IMR-90 (cell line): ENCODE data around the gene STAB1. TPM values are rescaled to one million over a fixed set of nuclear protein-coding genes. Genes with fewer than 3 reads are reported as not detected.

Source experiments
- ATAC-seq: fragments of 200-7000 bp; cut with Tn5 transposase; 2 replicates; pipeline ENCODE4 v1.9.1; 2020; ENCODE audit warnings: low read depth, mild to moderate bottlenecking, moderate library complexity
- BruUV-seq: library from RNA; stranded (reverse); fragments of 400-500 nt; replicated peaks from 2 replicates; lab custom pipeline; 2021; lab: Mats Ljungman, UMichigan
- CTCF ChIA-PET: fragments of 300-600 bp; formaldehyde crosslinking; extraction: SDS; loops from one replicate; lab custom pipeline; 2021; ENCODE audit warnings: antibody characterized with exemption; lab: Yijun Ruan, JAX
- POLR2A ChIA-PET: fragments of 300-600 bp; sonication (Branson Sonifier 250); formaldehyde crosslinking; loops from one replicate; lab custom pipeline; 2022; ENCODE audit warnings: antibody characterized with exemption; ENCODE audit not compliant: unreplicated experiment; lab: Charles Lee
- DNase-seq: peaks from one replicate; pipeline ENCODE4 v3.0.0; 2013
- H2AFZ ChIP-seq: replicated peaks from 2 replicates; pipeline ENCODE3; 2013; ENCODE audit warnings: low read length, mild to moderate bottlenecking; ENCODE audit not compliant: poor library complexity
- H2AK5ac ChIP-seq: 2 replicates; pipeline ENCODE4 v1.6.1; 2013; ENCODE audit warnings: low read depth, low read length, inconsistent platforms
- H2AK9ac ChIP-seq: replicated peaks from 2 replicates; pipeline ENCODE3; 2013; ENCODE audit warnings: mild to moderate bottlenecking, low read depth, low read length, moderate library complexity; ENCODE audit not compliant: poor library complexity
- H2BK120ac ChIP-seq: 2 replicates; pipeline ENCODE4 v1.6.1; 2013; ENCODE audit warnings: low read depth, low read length, inconsistent platforms
- H2BK15ac ChIP-seq: 3 replicates; pipeline ENCODE4 v1.6.1; 2013; ENCODE audit warnings: low read depth, low read length, inconsistent platforms
- H2BK20ac ChIP-seq: 2 replicates; pipeline ENCODE4 v1.6.1; 2013; ENCODE audit warnings: low read depth, mild to moderate bottlenecking, inconsistent platforms, low read length, moderate library complexity
- H2BK5ac ChIP-seq: 2 replicates; pipeline ENCODE4 v1.6.1; 2013; ENCODE audit warnings: mild to moderate bottlenecking, low read depth, low read length, inconsistent platforms; ENCODE audit not compliant: poor library complexity, severe bottlenecking
- H3K14ac ChIP-seq: replicated peaks from 2 replicates; pipeline ENCODE4 v1.6.1; 2013; ENCODE audit warnings: low read depth, low read length, inconsistent platforms
- H3K18ac ChIP-seq: 2 replicates; pipeline ENCODE4 v1.6.1; 2013; ENCODE audit warnings: low read depth, low read length, control low read depth
- H3K23ac ChIP-seq: 2 replicates; pipeline ENCODE4 v1.6.1; 2013; ENCODE audit warnings: low read depth, low read length, inconsistent platforms
- H3K27ac ChIP-seq: 2 replicates; pipeline ENCODE4 v1.5.1; 2013; ENCODE audit warnings: mild to moderate bottlenecking, control low read depth, low read length; ENCODE audit not compliant: insufficient read depth
- H3K27me3 ChIP-seq: 2 replicates; pipeline ENCODE4 v1.6.1; 2013; ENCODE audit warnings: low read length; ENCODE audit not compliant: control insufficient read depth, insufficient read depth
- H3K36me3 ChIP-seq: 2 replicates; pipeline ENCODE4 v1.6.1; 2013; ENCODE audit warnings: low read length, mixed read lengths; ENCODE audit not compliant: control insufficient read depth, insufficient read depth
- H3K4ac ChIP-seq: 2 replicates; pipeline ENCODE4 v1.6.1; 2013; ENCODE audit warnings: low read depth, low read length, inconsistent platforms
- H3K4me1 ChIP-seq: 2 replicates; pipeline ENCODE4 v1.6.1; 2013; ENCODE audit warnings: low read length, mixed read lengths; ENCODE audit not compliant: control insufficient read depth, insufficient read depth
- H3K4me2 ChIP-seq: 2 replicates; pipeline ENCODE4 v1.6.1; 2013; ENCODE audit warnings: low read depth, mild to moderate bottlenecking, control low read depth, low read length, moderate library complexity
- H3K4me3 ChIP-seq: 2 replicates; pipeline ENCODE4 v1.5.1; 2013; ENCODE audit warnings: low read depth, mild to moderate bottlenecking, control low read depth, low read length, moderate library complexity; ENCODE audit not compliant: insufficient read depth
- H3K56ac ChIP-seq: 2 replicates; pipeline ENCODE4 v1.6.1; 2013; ENCODE audit warnings: low read length, inconsistent platforms; ENCODE audit not compliant: insufficient read depth; ENCODE audit errors: extremely low read depth
- H3K79me1 ChIP-seq, 2 experiments: 2 replicates each; pipeline ENCODE4 v1.6.1; 2013; ENCODE audit warnings: low read length in 2 of 2, inconsistent platforms in 1 of 2, low read depth in 1 of 2
- H3K9ac ChIP-seq: 2 replicates; pipeline ENCODE4 v1.6.1; 2013; ENCODE audit warnings: low read depth, low read length, control low read depth
- H3K9me1 ChIP-seq: 2 replicates; pipeline ENCODE4 v1.6.1; 2013; ENCODE audit warnings: low read length, inconsistent platforms; ENCODE audit not compliant: insufficient read depth
- H3K9me3 ChIP-seq: 2 replicates; pipeline ENCODE4 v1.6.1; 2013; ENCODE audit warnings: low read length; ENCODE audit not compliant: control insufficient read depth, insufficient read depth
- H4K20me1 ChIP-seq: 2 replicates; pipeline ENCODE4 v1.6.1; 2013; ENCODE audit warnings: low read length, inconsistent platforms; ENCODE audit not compliant: insufficient read depth
- H4K5ac ChIP-seq: 2 replicates; pipeline ENCODE4 v1.6.1; 2013; ENCODE audit warnings: mild to moderate bottlenecking, low read depth, low read length, control low read depth
- H4K8ac ChIP-seq, 2 experiments: 2 replicates each; pipeline ENCODE4 v1.6.1; 2013; ENCODE audit warnings: low read depth in 2 of 2, low read length in 2 of 2, control low read depth in 1 of 2, inconsistent platforms in 1 of 2
- H4K91ac ChIP-seq: 2 replicates; pipeline ENCODE4 v1.6.1; 2013; ENCODE audit warnings: low read depth, low read length, inconsistent platforms; ENCODE audit not compliant: insufficient read depth
- CEBPB ChIP-seq: IDR thresholded peaks from 2 replicates; pipeline ENCODE4 v1.6.1; 2012; ENCODE audit warnings: low read depth, low read length, improper control_type of control experiment
- CHD1 ChIP-seq: IDR thresholded peaks from 2 replicates; pipeline ENCODE4 v1.6.1; 2012; ENCODE audit warnings: low read depth, low read length, improper control_type of control experiment
- FOS ChIP-seq: fragments of 150-350 bp; IDR thresholded peaks from 2 replicates; pipeline ENCODE4 v1.6.1; 2016; ENCODE audit warnings: low read depth, low read length
- NFE2L2 ChIP-seq: fragments of 150-350 bp; IDR thresholded peaks from 2 replicates; pipeline ENCODE4 v1.6.1; 2016; ENCODE audit warnings: low read depth, mild to moderate bottlenecking, low read length
- RAD21 ChIP-seq: IDR thresholded peaks from 2 replicates; pipeline ENCODE4 v1.6.1; 2012; ENCODE audit warnings: low read length, improper control_type of control experiment
- RCOR1 ChIP-seq: IDR thresholded peaks from 2 replicates; pipeline ENCODE4 v1.6.1; 2012; ENCODE audit warnings: mild to moderate bottlenecking, low read length, improper control_type of control experiment; ENCODE audit not compliant: insufficient replicate concordance
- RFX5 ChIP-seq: IDR thresholded peaks from 2 replicates; pipeline ENCODE4 v1.8.0; 2012; ENCODE audit warnings: low read depth, mild to moderate bottlenecking, low read length, moderate library complexity
- WGBS, 2 experiments: methylation state at CpG; one replicate each; pipeline versions ENCODE4 v1.1.5 to v1.1.7; 2013; ENCODE audit warnings: missing lambda C conversion rate in 2 of 2; ENCODE audit not compliant: insufficient read length in 1 of 2; ENCODE audit errors: extremely low coverage in 2 of 2; 5-methylcytosine and 5-hydroxymethylcytosine counted together
- dilution Hi-C: fragments of 300-500 bp; cut with HindIII; formaldehyde crosslinking; loops from one replicate; pipeline ENCODE4 v1.14.3; 2018; ENCODE audit warnings: low sequenced_read_pairs; ENCODE audit not compliant: unreplicated experiment
- in situ Hi-C: fragments of 300-500 bp; cut with MboI; formaldehyde crosslinking; loops from 3 replicates; pipeline ENCODE4 v1.14.3; 2019; ENCODE audit warnings: low sequenced_read_pairs, inconsistent platforms, mixed read lengths
- intact Hi-C: fragments of 100-400 bp; cut with micrococcal nuclease; formaldehyde crosslinking; loops from 2 replicates; pipeline ENCODE4 v1.10.0; 2022
- polyA plus RNA-seq, 3 experiments: library from polyadenylated mRNA; depleted of rRNA; stranded (reverse); fragments of >200 nt; gene quantifications; 2 replicates each; pipeline ENCODE4 v1.2.3, GENCODE V29; 2012; ENCODE audit warnings: low replicate concordance in 1 of 3
- total RNA-seq: library from RNA; depleted of rRNA; stranded (reverse); fragments of >200 nt; gene quantifications from 2 replicates; pipeline ENCODE4 v1.2.3, GENCODE V29; 2012
- TF ChIP-seq, protein P1 (sequence below): fragments of 150-350 bp; IDR thresholded peaks from 2 replicates; pipeline ENCODE4 v1.6.1; 2016; ENCODE audit warnings: low read depth, mild to moderate bottlenecking, low read length, moderate library complexity, borderline replicate concordance

Gene STAB1
- total and polyA plus RNA-seq, 2 of the 4 experiments (the other 2 are of a cell fraction), result not detected

DNA sequence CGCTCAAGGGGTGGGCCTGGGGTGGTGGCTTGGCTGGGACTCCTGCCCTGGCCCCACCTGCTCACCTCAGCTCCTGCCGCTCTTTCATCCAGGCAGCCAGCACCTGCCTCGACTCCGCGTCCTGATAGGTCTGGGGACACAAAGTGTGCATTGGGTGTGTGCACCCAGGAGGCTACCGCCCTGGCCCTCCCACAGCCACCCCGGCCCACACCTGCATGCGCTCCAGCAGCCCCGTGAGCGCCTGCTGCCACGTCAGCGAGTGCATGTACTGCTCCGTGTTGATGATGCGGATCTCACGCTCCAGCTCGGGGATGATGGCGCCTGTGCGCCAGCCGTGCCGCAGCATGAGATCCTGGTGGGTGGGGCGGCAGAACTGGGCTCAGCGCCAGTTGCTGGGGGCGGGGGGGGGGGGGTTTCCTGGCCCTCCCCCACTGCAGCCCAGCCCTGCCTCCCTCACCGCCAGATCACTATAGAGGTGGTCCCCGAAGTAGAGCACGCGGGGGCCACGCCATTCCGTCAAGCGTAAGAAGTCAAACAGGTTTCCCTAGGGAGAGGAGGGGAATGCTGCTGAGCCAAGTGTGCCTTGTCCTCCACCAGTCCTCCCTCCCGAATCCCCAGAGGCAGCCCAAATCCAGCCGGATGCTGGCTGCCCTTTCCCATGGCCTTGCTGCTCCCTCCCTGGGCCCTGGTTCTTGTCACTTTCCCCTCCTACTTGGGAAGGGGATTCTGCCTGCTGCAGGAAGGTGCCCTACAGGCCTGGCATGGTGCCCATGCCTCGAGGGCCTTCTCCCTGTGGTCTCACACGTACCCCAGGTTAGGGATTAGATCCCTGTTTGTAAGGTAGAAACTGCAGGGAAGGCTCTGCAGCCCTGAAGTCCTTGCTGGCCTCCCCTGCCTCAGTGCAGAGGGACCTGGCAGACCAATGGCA lies 29.9 kb downstream of the STAB1 start:
- Histone ChIP-seq H3K4me2 (no peak overlapping the region), H2AK5ac (no peak overlapping the region), H3K4me3 (no peak overlapping the region), H3K79me1 (peaks cover 3 to 47% of the 10 kb centered on the region in 2 experiments), H3K4me1 (peaks cover 6% of the 10 kb centered on the region), H4K5ac (no peak overlapping the region), H4K20me1 (peaks cover 24% of the 10 kb centered on the region), H2BK120ac (no peak overlapping the region), H3K18ac (no peak overlapping the region), H2AFZ (peak overlapping the region; percentile 27), H3K27me3 (no peaks in the 10 kb centered on the region), H4K91ac (no peak overlapping the region), H3K36me3 (peaks cover 57% of the 10 kb centered on the region), H4K8ac (no peak overlapping the region), H2AK9ac (no peak overlapping the region), H3K27ac (no peak overlapping the region), H3K14ac (no peak overlapping the region), H3K23ac (no peak overlapping the region), H3K9me3 (no peaks in the 10 kb centered on the region), H3K9me1 (peaks cover 12% of the 10 kb centered on the region), H2BK15ac (no peak overlapping the region), H2BK5ac (no peak overlapping the region), H2BK20ac (no peak overlapping the region), H3K4ac (no peak overlapping the region), H3K9ac (no peak overlapping the region), H3K56ac (no peak overlapping the region)
- no TSS peak for BruUV-seq
- intact Hi-C loops, result no loop called here
- ChIA-PET CTCF (no interaction called here), POLR2A (no interaction called here)
- DNase-seq (no peak), ATAC-seq (no peak)
- 97% methylated on average over 14 of the region's 34 CpGs; no CpG with 5 or more reads in 1 of the 2 experiments for WGBS, 2 experiments
- TF ChIP-seq RAD21 (no peak), RCOR1 (no peak), FOS (no peak), RFX5 (no peak), CHD1 (no peak), NFE2L2 (no peak), CEBPB (no peak)
- TF ChIP-seq, protein P1, sequence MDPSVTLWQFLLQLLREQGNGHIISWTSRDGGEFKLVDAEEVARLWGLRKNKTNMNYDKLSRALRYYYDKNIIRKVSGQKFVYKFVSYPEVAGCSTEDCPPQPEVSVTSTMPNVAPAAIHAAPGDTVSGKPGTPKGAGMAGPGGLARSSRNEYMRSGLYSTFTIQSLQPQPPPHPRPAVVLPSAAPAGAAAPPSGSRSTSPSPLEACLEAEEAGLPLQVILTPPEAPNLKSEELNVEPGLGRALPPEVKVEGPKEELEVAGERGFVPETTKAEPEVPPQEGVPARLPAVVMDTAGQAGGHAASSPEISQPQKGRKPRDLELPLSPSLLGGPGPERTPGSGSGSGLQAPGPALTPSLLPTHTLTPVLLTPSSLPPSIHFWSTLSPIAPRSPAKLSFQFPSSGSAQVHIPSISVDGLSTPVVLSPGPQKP, result no peak
- dilution Hi-C loops, result no loop called here
- in situ Hi-C loops, result no loop called here
